Glutamatergic neuron (in vitro differentiated cells): ENCODE results near the gene ANG. TPM values are rescaled to one million over a fixed set of nuclear protein-coding genes. Genes with fewer than 3 reads are reported as not detected.

Source experiments
- DNase-seq: peaks from one replicate; pipeline ENCODE4 v3.0.0; 2022
- H3K27ac Mint-ChIP-seq: one replicate; pipeline ENCODE4 v1.8.0; 2020; ENCODE audit warnings: mild to moderate bottlenecking, mixed read lengths, inconsistent platforms; ENCODE audit not compliant: unreplicated experiment
- H3K27me3 Mint-ChIP-seq: one replicate; pipeline ENCODE4 v1.8.0; 2020; ENCODE audit warnings: mild to moderate bottlenecking, moderate library complexity, mixed read lengths, inconsistent platforms; ENCODE audit not compliant: unreplicated experiment
- H3K36me3 Mint-ChIP-seq: one replicate; pipeline ENCODE4 v1.8.0; 2020; ENCODE audit warnings: mild to moderate bottlenecking, mixed read lengths, inconsistent platforms; ENCODE audit not compliant: unreplicated experiment
- H3K4me1 Mint-ChIP-seq: one replicate; pipeline ENCODE4 v1.8.0; 2020; ENCODE audit warnings: mild to moderate bottlenecking, low read depth, mixed read lengths, inconsistent platforms; ENCODE audit not compliant: unreplicated experiment
- H3K4me3 Mint-ChIP-seq: one replicate; pipeline ENCODE4 v1.8.0; 2020; ENCODE audit warnings: mild to moderate bottlenecking, mixed read lengths, inconsistent platforms; ENCODE audit not compliant: unreplicated experiment
- H3K9me3 Mint-ChIP-seq: one replicate; pipeline ENCODE4 v1.8.0; 2020; ENCODE audit warnings: mild to moderate bottlenecking, moderate library complexity, mixed read lengths, inconsistent platforms; ENCODE audit not compliant: unreplicated experiment
- total RNA-seq: library from RNA; stranded (reverse); fragmentation: NEBNext Ultra II Directional; extraction: Animal tissue kit (Norgen Biotek cat#: 25700); gene quantifications from one replicate; pipeline ENCODE4 v1.2.1, GENCODE V29; 2021; ENCODE audit not compliant: unreplicated experiment
- TF ChIP-seq, protein P1 (sequence below): fragments of 200-600 bp; sonication (generic); IDR thresholded peaks from one replicate; pipeline ENCODE4 v1.5.0; 2021; ENCODE audit not compliant: partially characterized antibody, unreplicated experiment

ANG gene
- total RNA-seq, 1 donor from 2014 or later: 1.7 TPM

DNA sequence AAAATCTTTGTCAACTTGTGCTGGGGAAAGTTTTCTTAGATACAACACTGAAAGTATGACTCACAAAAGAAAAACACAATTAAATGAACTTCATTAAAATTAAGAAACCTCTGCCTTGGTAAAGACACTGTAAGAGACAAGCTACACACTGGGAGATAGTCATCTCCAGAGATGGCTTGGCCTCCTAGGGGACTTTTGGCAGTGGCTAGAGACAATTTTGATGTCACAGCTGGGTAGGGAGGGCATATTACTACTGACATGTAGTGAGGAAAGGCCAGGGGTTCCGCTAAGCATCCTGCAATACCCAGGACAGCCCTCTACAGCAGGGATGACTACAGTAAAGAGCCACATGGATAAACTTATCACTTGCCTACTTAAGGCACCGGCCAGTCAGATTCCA, 12.9 kb upstream of the ANG start:
- no peak for DNase-seq
- peaks cover 3% of the 10 kb centered on the region for H3K4me1 Mint-ChIP-seq
- H3K27ac Mint-ChIP-seq: no peak overlapping the region
- H3K4me3 Mint-ChIP-seq: no peak overlapping the region
- H3K9me3 Mint-ChIP-seq: peaks cover 3% of the 10 kb centered on the region
- TF ChIP-seq, protein P1, sequence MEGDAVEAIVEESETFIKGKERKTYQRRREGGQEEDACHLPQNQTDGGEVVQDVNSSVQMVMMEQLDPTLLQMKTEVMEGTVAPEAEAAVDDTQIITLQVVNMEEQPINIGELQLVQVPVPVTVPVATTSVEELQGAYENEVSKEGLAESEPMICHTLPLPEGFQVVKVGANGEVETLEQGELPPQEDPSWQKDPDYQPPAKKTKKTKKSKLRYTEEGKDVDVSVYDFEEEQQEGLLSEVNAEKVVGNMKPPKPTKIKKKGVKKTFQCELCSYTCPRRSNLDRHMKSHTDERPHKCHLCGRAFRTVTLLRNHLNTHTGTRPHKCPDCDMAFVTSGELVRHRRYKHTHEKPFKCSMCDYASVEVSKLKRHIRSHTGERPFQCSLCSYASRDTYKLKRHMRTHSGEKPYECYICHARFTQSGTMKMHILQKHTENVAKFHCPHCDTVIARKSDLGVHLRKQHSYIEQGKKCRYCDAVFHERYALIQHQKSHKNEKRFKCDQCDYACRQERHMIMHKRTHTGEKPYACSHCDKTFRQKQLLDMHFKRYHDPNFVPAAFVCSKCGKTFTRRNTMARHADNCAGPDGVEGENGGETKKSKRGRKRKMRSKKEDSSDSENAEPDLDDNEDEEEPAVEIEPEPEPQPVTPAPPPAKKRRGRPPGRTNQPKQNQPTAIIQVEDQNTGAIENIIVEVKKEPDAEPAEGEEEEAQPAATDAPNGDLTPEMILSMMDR: no peak
- H3K27me3 Mint-ChIP-seq: no peaks in the 10 kb centered on the region
- H3K36me3 Mint-ChIP-seq: no peaks in the 10 kb centered on the region

DNA sequence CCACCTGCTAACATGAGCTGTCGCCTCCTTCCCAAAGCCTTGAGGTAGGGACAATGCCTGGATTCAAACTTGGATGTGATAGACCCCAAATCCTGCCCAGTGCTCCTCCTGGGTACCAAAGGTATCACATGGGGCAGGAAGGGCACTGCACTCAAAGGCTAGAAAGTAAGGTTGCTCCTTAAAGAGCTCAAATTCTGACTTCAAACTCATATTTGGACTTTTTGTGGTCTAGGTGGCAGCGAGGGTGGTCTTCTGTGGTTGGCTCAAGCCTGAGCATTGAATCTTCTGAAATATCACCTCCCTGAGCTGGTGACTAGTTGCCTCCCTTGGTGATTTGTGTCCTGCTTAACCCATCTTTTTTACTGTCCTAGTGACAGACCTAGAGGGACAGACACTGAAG, 12.5 kb upstream of the ANG start:
- Mint-ChIP-seq H3K4me1 (peaks cover 7% of the 10 kb centered on the region), H3K36me3 (no peaks in the 10 kb centered on the region), H3K4me3 (no peak overlapping the region), H3K27me3 (no peaks in the 10 kb centered on the region), H3K9me3 (peaks cover 3% of the 10 kb centered on the region), H3K27ac (no peak overlapping the region)
- TF ChIP-seq, protein P1: no peak
- DNase-seq: no peak

DNA sequence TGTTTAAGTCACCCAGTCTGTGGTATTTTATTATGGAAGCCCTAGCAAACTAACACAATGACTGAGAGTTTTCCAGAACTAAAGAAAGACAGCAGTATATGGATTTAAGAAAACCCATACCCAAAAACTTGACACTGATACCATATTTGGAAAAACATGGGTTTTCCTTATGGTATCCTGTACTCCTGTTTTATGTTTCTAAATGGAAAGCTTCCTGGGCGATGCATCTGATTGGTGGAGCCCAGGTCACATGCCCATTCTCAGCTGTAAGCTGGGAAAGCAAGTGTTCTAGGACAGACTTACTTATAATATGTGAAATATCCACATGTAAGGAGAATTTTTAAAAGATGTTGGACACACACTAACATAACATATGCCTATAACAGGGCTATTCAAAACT, 8.7 kb upstream of the ANG start:
- peaks cover 2% of the 10 kb centered on the region for H3K27me3 Mint-ChIP-seq
- peaks cover 9% of the 10 kb centered on the region for H3K9me3 Mint-ChIP-seq
- H3K4me3 Mint-ChIP-seq: no peak overlapping the region
- TF ChIP-seq, protein P1: no peak
- no peak overlapping the region for H3K27ac Mint-ChIP-seq
- H3K4me1 Mint-ChIP-seq: peaks cover 9% of the 10 kb centered on the region
- no peak for DNase-seq
- H3K36me3 Mint-ChIP-seq: no peaks in the 10 kb centered on the region

DNA sequence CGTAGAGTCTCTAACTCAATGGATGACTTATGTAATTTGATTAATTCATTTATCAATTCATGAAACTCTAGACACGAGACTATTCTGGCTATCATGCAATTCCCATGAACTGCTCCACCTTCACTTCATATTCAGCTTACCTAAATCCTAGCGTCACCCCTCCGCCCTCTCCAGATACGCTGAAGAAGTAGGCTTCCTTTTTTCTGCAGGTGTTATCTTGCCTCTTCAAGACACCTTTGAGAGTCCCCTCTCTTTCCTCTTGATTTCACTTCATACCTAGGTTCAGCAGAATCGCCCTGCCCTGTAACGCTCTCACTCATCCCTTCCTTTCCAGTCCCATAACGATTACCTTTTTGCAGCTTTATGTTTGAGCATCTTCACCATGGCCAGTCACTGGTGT, 8.2 kb upstream of the ANG start:
- Mint-ChIP-seq H3K4me3 (no peak overlapping the region), H3K36me3 (no peaks in the 10 kb centered on the region), H3K27ac (no peak overlapping the region), H3K27me3 (peaks cover 2% of the 10 kb centered on the region), H3K9me3 (peaks cover 12% of the 10 kb centered on the region), H3K4me1 (peaks cover 9% of the 10 kb centered on the region)
- TF ChIP-seq, protein P1: no peak
- no peak for DNase-seq

DNA sequence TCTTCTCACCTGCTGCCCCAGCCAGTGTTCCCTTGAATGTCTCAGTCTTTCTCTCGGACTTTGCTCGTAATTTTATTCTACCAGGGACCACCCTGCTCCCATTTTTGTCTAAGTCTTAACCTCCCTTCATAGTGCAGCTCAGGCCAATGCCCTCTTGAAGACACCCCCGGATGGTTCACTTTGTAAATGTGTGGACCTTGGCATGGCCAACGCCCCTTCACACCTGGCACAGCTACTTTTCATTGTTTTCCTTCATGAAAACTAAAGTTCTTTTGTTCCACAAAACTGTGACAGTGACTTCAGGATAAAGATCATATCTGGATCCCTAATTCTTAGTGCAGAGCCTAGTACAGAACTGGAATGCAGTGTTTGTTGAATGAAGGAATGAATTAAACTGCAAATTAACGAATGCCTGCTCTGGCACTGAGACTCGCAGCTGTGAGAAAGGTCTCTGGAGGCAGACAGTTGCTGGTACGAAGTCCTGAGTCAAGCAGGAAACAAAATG, 7.7 kb upstream of the ANG start:
- peaks cover 2% of the 10 kb centered on the region for H3K27me3 Mint-ChIP-seq
- no peaks in the 10 kb centered on the region for H3K36me3 Mint-ChIP-seq
- TF ChIP-seq, protein P1: no peak
- H3K4me1 Mint-ChIP-seq: peaks cover 9% of the 10 kb centered on the region
- H3K27ac Mint-ChIP-seq: no peak overlapping the region
- peaks cover 13% of the 10 kb centered on the region for H3K9me3 Mint-ChIP-seq
- no peak overlapping the region for H3K4me3 Mint-ChIP-seq
- DNase-seq: no peak
